ENCODE results near the gene TRIM56.

Gene TRIM56

DNA sequence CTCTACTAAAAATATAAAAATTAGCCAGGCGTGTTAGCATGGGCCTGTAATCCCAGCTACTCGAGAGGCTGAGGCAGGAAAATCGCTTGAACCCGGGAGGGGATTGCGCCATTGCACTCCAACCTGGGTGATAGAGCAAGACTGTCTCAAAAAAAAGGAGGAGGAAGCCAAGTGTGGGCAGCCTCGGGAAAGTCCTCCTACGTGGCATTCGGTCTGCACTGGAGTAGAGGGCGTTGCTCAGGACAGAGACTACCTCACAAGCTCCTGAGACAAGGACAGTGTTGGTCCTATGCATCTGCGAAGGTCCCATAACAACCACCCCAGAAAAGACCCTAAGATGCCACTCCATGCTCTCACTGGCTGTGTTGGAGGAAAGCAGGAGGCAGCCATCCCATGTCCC lies 31.6 kb downstream of the TRIM56 start:
- DNase-seq (ENCODE audit: low read depth in 1 of 2, low spot score in 1 of 2), result no peak
- H3K27ac ChIP-seq (replicated peaks), result no peak overlapping the region
- no peaks in the 10 kb centered on the region for H3K27me3 ChIP-seq (ENCODE audit: insufficient read depth, poor library complexity, severe bottlenecking)
- TF ChIP-seq, protein P1, sequence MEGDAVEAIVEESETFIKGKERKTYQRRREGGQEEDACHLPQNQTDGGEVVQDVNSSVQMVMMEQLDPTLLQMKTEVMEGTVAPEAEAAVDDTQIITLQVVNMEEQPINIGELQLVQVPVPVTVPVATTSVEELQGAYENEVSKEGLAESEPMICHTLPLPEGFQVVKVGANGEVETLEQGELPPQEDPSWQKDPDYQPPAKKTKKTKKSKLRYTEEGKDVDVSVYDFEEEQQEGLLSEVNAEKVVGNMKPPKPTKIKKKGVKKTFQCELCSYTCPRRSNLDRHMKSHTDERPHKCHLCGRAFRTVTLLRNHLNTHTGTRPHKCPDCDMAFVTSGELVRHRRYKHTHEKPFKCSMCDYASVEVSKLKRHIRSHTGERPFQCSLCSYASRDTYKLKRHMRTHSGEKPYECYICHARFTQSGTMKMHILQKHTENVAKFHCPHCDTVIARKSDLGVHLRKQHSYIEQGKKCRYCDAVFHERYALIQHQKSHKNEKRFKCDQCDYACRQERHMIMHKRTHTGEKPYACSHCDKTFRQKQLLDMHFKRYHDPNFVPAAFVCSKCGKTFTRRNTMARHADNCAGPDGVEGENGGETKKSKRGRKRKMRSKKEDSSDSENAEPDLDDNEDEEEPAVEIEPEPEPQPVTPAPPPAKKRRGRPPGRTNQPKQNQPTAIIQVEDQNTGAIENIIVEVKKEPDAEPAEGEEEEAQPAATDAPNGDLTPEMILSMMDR (IDR thresholded peaks at IDR 0.05; ENCODE audit: insufficient read depth, low read length), result no peak
- no peak for TF ChIP-seq SPI1 (IDR thresholded peaks at IDR 0.05; ENCODE audit: borderline replicate concordance, low read depth)
- TF ChIP-seq, protein P2, sequence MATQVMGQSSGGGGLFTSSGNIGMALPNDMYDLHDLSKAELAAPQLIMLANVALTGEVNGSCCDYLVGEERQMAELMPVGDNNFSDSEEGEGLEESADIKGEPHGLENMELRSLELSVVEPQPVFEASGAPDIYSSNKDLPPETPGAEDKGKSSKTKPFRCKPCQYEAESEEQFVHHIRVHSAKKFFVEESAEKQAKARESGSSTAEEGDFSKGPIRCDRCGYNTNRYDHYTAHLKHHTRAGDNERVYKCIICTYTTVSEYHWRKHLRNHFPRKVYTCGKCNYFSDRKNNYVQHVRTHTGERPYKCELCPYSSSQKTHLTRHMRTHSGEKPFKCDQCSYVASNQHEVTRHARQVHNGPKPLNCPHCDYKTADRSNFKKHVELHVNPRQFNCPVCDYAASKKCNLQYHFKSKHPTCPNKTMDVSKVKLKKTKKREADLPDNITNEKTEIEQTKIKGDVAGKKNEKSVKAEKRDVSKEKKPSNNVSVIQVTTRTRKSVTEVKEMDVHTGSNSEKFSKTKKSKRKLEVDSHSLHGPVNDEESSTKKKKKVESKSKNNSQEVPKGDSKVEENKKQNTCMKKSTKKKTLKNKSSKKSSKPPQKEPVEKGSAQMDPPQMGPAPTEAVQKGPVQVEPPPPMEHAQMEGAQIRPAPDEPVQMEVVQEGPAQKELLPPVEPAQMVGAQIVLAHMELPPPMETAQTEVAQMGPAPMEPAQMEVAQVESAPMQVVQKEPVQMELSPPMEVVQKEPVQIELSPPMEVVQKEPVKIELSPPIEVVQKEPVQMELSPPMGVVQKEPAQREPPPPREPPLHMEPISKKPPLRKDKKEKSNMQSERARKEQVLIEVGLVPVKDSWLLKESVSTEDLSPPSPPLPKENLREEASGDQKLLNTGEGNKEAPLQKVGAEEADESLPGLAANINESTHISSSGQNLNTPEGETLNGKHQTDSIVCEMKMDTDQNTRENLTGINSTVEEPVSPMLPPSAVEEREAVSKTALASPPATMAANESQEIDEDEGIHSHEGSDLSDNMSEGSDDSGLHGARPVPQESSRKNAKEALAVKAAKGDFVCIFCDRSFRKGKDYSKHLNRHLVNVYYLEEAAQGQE (IDR thresholded peaks at IDR 0.05; ENCODE audit: insufficient replicate concordance, low read depth), result no peak
- no peak for TF ChIP-seq POLR2AphosphoS5 (IDR thresholded peaks at IDR 0.05; ENCODE audit: low read depth)
- TF ChIP-seq GABPA (IDR thresholded peaks at IDR 0.05; ENCODE audit: low read depth), result no peak
- no peak overlapping the region for H3K4me3 ChIP-seq (replicated peaks; ENCODE audit: insufficient read depth, low read length)

DNA sequence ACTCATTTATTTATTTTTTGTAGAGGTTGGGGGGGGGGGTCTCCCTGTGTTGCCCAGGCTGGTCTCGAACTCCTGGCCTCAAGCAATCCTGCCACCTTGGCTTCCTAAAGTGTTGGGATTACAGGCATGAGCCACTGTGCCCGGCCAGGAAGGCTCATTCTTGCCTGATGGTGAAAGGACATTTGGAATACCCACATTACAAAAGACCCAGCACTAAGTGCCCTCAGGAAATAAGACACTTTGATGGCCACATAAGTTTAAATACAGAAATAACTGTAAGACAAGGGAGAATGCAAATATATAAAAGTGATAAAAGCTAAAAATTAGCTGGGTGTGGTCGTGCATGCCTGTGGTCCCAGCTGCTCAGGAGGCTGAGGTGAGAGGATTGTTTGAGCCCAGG lies 33.6 kb downstream of the TRIM56 start:
- no peak for TF ChIP-seq SPI1 (IDR thresholded peaks at IDR 0.05; ENCODE audit: borderline replicate concordance, low read depth)
- no peak for TF ChIP-seq GABPA (IDR thresholded peaks at IDR 0.05; ENCODE audit: low read depth)
- no peak for TF ChIP-seq POLR2AphosphoS5 (IDR thresholded peaks at IDR 0.05; ENCODE audit: low read depth)
- TF ChIP-seq, protein P1 (IDR thresholded peaks at IDR 0.05; ENCODE audit: insufficient read depth, low read length), result no peak
- TF ChIP-seq, protein P2 (IDR thresholded peaks at IDR 0.05; ENCODE audit: insufficient replicate concordance, low read depth), result no peak

DNA sequence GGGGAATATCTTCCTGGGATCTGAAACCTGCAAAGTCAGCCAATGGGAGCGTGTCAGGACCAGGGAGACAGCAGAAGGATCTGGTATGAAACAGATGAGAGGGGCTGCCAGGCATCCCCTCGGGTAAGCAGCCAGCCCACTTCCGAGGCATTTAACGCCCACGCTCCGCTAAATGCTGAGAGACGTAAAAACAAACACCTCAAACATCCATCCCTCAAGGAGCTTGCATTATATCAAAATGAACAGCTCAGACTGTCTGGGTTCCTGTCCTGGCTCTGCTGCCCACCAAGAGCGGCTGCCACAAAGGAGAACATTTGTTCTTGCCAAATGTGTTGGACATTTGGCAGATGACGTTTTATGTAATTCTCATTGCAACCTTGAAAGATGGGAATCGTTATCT lies 34.6 kb downstream of the TRIM56 start:
- TF ChIP-seq SPI1 (IDR thresholded peaks at IDR 0.05; ENCODE audit: borderline replicate concordance, low read depth) (no peak), POLR2AphosphoS5 (IDR thresholded peaks at IDR 0.05; ENCODE audit: low read depth) (no peak), GABPA (IDR thresholded peaks at IDR 0.05; ENCODE audit: low read depth) (no peak)
- TF ChIP-seq, protein P1 (IDR thresholded peaks at IDR 0.05; ENCODE audit: insufficient read depth, low read length), result no peak
- TF ChIP-seq, protein P2 (IDR thresholded peaks at IDR 0.05; ENCODE audit: insufficient replicate concordance, low read depth), result no peak
- Histone ChIP-seq H3K27ac (replicated peaks) (no peak overlapping the region), H3K27me3 (ENCODE audit: insufficient read depth, poor library complexity, severe bottlenecking) (peaks cover 6% of the 10 kb centered on the region), H3K4me3 (replicated peaks; ENCODE audit: insufficient read depth, low read length) (no peak overlapping the region)
- DNase-seq (ENCODE audit: low read depth in 1 of 2, low spot score in 1 of 2), result no peak

More for the DNA sequence above, 33.6 kb downstream of the TRIM56 start:
- Histone ChIP-seq H3K27me3 (ENCODE audit: insufficient read depth, poor library complexity, severe bottlenecking) (peaks cover 6% of the 10 kb centered on the region), H3K4me3 (replicated peaks; ENCODE audit: insufficient read depth, low read length) (no peak overlapping the region), H3K27ac (replicated peaks) (no peak overlapping the region)
- no peak for DNase-seq (ENCODE audit: low read depth in 1 of 2, low spot score in 1 of 2)

All from HL-60 (cell line).